ENCODE data around the gene MAGI2. TPM values are rescaled to one million over a fixed set of nuclear protein-coding genes. Genes with fewer than 3 reads are reported as not detected.

Gene MAGI2
- total RNA-seq, 2 experiments from 2014 or later = 0.17 TPM

DNA sequence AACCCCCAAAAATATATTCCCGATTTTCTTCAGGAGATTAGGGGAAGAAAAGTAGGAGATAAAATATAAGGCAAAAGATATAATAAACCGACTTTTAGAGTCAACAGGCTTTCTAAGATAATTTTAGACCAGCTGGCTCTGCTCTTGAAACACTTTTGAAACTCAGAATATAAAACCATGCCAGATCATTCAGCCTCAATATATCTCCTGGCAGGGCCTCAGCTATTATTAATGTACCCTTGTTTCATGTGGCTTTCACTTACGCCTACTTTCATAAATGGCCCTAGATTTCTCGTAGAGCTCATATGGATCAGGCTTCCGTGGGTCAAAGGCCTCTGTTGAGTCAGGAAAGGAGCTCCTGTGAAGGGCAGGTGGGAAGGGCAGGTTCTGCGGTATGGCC is 1258.9 kb downstream of the MAGI2 start:
- no peaks in the 10 kb centered on the region for H3K9me3 Mint-ChIP-seq
- peaks cover 3% of the 10 kb centered on the region for H3K27me3 Mint-ChIP-seq
- H3K27ac Mint-ChIP-seq = no peak overlapping the region
- H3K36me3 Mint-ChIP-seq = no peaks in the 10 kb centered on the region
- DNase-seq = no peak
- intact Hi-C loops (cut with micrococcal nuclease) = no loop called here
- no peak overlapping the region for H3K4me3 Mint-ChIP-seq
- ChIA-PET CTCF (no interaction called here), POLR2A (no interaction called here)
- H3K4me1 Mint-ChIP-seq (ENCODE audit: low read depth) = no peaks in the 10 kb centered on the region

DNA sequence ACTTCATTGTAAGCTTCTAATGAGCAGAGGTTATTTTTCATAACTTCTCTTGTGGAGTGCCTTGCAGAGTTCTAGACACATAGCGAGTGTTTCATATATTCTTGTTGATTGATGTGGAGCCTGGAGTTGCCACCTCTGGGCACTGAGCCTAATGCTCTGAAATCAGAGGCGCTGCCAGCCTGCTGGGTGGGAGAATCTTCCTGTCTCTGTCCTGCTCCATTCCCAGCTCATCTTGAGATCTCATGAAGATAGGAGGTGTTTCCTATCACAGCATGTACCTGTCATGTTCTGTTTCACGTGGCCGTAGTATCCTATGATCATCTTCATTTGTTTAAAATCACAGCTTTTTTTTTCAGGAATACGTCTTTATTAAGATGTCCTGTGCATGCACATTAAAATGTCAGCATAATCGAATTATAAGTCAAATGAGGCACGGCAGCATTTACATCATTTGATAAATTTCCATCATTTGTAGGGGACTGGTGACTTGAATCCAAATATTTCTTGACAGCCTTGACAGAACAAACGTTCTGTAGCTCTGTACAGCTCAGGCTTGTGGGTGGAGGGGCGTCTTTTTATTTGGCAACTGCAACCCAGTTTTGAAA is 1261.9 kb downstream of the MAGI2 start:
- H3K36me3 Mint-ChIP-seq = no peaks in the 10 kb centered on the region
- ChIA-PET POLR2A (no interaction called here), CTCF (no interaction called here)
- H3K4me3 Mint-ChIP-seq = no peak overlapping the region
- peaks cover 3% of the 10 kb centered on the region for H3K27me3 Mint-ChIP-seq
- DNase-seq = no peak
- H3K9me3 Mint-ChIP-seq = no peaks in the 10 kb centered on the region
- H3K4me1 Mint-ChIP-seq (ENCODE audit: low read depth) = no peaks in the 10 kb centered on the region
- no peak overlapping the region for H3K27ac Mint-ChIP-seq
- intact Hi-C loops (cut with micrococcal nuclease) = no loop called here

DNA sequence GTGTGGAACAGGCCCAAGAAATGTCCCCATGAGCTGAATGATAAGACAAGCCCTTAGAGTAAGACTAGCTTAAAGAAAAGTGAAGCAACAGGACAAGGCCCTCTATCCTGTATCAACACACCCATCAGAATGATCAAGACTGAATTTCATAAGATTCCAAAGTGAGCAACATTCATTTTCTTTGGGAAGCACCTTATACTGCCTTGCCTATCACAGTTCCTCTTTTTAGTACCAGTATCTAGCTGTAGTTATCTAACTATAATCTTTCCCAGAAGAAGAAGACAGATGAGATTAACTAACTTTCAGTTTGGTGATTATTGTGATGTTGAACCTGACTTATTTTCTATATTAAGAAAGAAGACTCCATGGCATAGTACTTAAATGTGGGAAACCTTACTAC is 1263.7 kb downstream of the MAGI2 start:
- H3K4me3 Mint-ChIP-seq = no peak overlapping the region
- intact Hi-C loops (cut with micrococcal nuclease) = no loop called here
- H3K27ac Mint-ChIP-seq = no peak overlapping the region
- no peaks in the 10 kb centered on the region for H3K9me3 Mint-ChIP-seq
- ChIA-PET POLR2A (no interaction called here), CTCF (no interaction called here)
- no peak for DNase-seq
- peaks cover 3% of the 10 kb centered on the region for H3K27me3 Mint-ChIP-seq
- no peaks in the 10 kb centered on the region for H3K36me3 Mint-ChIP-seq
- no peaks in the 10 kb centered on the region for H3K4me1 Mint-ChIP-seq (ENCODE audit: low read depth)

DNA sequence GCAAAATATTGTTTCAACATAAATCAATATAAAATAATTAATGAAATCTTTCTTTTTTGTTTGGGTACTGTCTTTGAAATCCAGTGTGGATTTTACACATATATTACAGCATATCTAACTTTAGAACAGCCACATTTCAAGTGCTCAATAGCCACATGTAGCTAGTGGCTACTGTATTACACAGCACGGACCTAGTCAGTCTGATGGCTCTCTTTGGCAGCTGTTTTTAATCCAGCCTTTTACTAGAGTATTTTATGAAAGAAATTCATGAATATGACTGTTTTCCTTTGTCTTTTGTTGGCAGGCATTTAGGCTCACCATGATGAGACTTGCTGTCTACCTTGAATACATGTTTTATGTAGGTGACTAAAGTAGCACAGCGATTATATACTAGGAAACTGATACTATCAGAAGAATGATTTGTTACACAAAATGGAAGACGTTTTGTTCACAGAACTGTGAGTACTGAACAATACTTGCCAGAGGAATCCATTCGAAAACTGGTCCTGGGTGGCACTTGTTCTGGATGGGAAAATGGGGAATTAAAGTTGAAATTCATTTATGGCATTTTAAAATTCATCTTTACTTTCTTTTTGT is 1268.2 kb downstream of the MAGI2 start:
- CTCF ChIA-PET = no interaction called here
- POLR2A ChIA-PET = no interaction called here
- no peak for DNase-seq
- H3K36me3 Mint-ChIP-seq = no peaks in the 10 kb centered on the region
- H3K4me3 Mint-ChIP-seq = no peak overlapping the region
- H3K27ac Mint-ChIP-seq = no peak overlapping the region
- no peaks in the 10 kb centered on the region for H3K4me1 Mint-ChIP-seq (ENCODE audit: low read depth)
- intact Hi-C loops (cut with micrococcal nuclease) = no loop called here
- H3K27me3 Mint-ChIP-seq = peaks cover 2% of the 10 kb centered on the region
- no peaks in the 10 kb centered on the region for H3K9me3 Mint-ChIP-seq

DNA sequence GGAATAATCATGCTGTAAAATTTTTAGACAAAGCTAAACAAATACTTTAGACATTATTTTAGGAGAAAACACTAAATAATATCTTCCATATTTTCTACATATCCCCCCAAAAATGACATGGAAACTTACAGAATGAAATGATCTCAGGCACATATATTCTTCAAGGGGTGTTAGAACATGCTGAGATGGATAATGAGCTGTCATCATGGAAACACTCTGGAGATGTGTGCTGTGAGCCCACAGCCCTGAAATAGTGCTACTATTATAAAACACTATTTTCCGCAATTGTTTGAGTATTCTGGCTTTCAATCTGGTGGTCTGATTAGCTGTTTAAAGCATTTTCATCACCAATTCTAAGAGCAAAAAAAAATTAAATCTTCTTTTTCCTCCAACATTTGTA is 1269.2 kb downstream of the MAGI2 start:
- no peaks in the 10 kb centered on the region for H3K9me3 Mint-ChIP-seq
- intact Hi-C loops (cut with micrococcal nuclease) = no loop called here
- no peaks in the 10 kb centered on the region for H3K4me1 Mint-ChIP-seq (ENCODE audit: low read depth)
- no peaks in the 10 kb centered on the region for H3K36me3 Mint-ChIP-seq
- no peak overlapping the region for H3K27ac Mint-ChIP-seq
- POLR2A ChIA-PET = no interaction called here
- CTCF ChIA-PET = no interaction called here
- no peak for DNase-seq
- H3K27me3 Mint-ChIP-seq = peaks cover 2% of the 10 kb centered on the region
- H3K4me3 Mint-ChIP-seq = no peak overlapping the region

DNA sequence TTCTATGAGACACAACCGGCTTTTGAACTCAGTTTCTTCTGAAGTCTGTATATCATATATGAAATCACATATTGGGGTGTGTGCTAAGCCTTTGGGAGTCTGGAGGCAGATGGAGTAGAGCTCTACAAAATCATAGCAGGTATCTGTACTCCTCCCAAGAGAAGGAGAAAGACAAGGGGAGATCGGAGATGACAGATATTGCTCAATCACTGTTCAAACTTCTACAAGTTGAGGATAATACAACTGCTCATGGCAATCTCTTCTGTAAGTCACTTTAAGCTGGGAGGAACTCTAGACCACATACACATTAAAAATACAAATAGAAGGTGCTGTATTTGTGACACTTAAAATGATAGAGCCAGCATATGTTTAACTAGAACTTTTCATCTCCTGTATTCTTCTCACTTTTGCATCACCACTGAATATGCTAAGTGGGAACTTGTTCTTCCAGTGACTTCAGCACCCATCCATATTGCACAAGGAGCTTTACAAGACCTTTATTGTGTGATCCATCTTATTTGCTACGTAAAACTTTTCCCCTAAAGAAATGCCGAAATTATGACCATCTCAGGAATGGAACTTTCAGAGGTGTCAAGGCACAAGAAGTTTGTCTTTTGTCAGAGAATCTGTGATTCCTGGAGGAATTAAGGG is 1273.5 kb downstream of the MAGI2 start:
- ChIA-PET CTCF (interaction anchor here (0.8 kb wide), 1 partner anchor 387 kb away, joined by 3 read pairs; no protein-coding TSS in a partner anchor), POLR2A (no interaction called here)
- Mint-ChIP-seq H3K36me3 (no peaks in the 10 kb centered on the region), H3K27ac (no peak overlapping the region), H3K27me3 (peaks cover 2% of the 10 kb centered on the region), H3K4me3 (no peak overlapping the region), H3K4me1 (ENCODE audit: low read depth) (no peaks in the 10 kb centered on the region), H3K9me3 (no peaks in the 10 kb centered on the region)
- intact Hi-C loops (cut with micrococcal nuclease) = no loop called here
- no peak for DNase-seq

DNA sequence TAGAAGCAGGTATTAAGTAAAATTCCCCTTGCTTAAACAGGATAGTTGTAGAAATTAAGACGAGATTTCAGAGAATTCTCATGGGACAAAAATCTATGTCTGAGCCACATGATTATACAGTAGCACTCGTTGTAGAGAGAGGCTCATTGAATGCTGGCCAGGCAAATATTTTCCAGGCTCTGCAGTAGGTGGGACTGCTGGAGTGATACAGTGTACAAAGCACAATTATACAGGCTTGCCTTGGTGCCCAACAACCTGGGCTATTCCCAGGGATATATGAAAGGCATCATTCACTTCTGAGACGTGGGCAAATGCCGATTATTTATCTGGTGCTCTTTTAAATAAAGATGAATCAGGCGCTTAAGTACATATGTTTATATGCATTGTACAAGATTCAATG is 1274.3 kb downstream of the MAGI2 start:
- Mint-ChIP-seq H3K27ac (no peak overlapping the region), H3K4me3 (no peak overlapping the region), H3K36me3 (no peaks in the 10 kb centered on the region), H3K27me3 (peaks cover 2% of the 10 kb centered on the region), H3K9me3 (no peaks in the 10 kb centered on the region), H3K4me1 (ENCODE audit: low read depth) (no peaks in the 10 kb centered on the region)
- POLR2A ChIA-PET = no interaction called here
- CTCF ChIA-PET = no interaction called here
- intact Hi-C loops (cut with micrococcal nuclease) = no loop called here
- DNase-seq = no peak

DNA sequence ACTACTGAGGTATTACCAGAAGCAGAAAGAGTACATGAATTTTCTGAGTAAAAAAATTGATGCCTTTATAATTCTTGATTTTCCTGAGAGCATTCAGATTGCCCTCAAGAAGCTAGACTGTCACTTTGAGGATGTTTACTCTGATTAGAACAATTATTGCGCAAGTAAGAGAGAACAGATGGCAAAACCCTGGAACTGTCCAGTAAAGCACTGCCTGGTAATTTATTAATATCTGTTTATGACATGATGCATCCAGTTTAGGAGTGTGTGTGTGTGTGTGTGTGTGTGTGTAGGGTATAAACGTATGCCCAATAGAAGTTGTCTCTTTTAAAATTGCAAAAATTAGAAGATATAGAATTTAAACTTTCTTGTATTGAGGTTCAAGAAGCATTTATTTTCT is 1275.1 kb downstream of the MAGI2 start:
- intact Hi-C loops (cut with micrococcal nuclease) = no loop called here
- no peaks in the 10 kb centered on the region for H3K4me1 Mint-ChIP-seq (ENCODE audit: low read depth)
- H3K36me3 Mint-ChIP-seq = no peaks in the 10 kb centered on the region
- no peaks in the 10 kb centered on the region for H3K9me3 Mint-ChIP-seq
- peaks cover 2% of the 10 kb centered on the region for H3K27me3 Mint-ChIP-seq
- no peak for DNase-seq
- H3K27ac Mint-ChIP-seq = no peak overlapping the region
- CTCF ChIA-PET = no interaction called here
- POLR2A ChIA-PET = no interaction called here
- H3K4me3 Mint-ChIP-seq = no peak overlapping the region

DNA sequence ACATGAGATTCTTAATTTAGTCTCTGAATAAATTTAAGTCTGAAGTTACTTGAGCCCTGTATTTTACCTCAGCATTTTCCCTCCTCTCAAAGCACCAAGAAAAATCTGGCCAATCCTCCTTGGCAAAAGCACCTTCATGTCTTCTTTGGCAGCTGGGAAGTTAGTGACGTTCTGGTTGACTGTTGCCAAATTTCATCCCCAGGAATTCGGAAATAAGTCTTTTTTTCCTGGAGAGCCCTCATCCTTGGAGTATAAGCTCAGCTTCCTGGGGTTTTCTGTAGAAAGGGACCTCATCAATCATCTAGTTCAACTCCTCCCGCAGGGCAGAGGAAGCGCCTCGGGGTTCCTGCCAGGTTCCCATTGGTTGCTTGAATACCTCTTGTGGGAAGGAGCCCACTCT is 1277.3 kb downstream of the MAGI2 start:
- POLR2A ChIA-PET = no interaction called here
- Mint-ChIP-seq H3K4me1 (ENCODE audit: low read depth) (no peaks in the 10 kb centered on the region), H3K27ac (no peak overlapping the region), H3K9me3 (no peaks in the 10 kb centered on the region), H3K27me3 (no peaks in the 10 kb centered on the region), H3K4me3 (no peak overlapping the region), H3K36me3 (no peaks in the 10 kb centered on the region)
- intact Hi-C loops (cut with micrococcal nuclease) = no loop called here
- DNase-seq = no peak
- CTCF ChIA-PET = no interaction called here

DNA sequence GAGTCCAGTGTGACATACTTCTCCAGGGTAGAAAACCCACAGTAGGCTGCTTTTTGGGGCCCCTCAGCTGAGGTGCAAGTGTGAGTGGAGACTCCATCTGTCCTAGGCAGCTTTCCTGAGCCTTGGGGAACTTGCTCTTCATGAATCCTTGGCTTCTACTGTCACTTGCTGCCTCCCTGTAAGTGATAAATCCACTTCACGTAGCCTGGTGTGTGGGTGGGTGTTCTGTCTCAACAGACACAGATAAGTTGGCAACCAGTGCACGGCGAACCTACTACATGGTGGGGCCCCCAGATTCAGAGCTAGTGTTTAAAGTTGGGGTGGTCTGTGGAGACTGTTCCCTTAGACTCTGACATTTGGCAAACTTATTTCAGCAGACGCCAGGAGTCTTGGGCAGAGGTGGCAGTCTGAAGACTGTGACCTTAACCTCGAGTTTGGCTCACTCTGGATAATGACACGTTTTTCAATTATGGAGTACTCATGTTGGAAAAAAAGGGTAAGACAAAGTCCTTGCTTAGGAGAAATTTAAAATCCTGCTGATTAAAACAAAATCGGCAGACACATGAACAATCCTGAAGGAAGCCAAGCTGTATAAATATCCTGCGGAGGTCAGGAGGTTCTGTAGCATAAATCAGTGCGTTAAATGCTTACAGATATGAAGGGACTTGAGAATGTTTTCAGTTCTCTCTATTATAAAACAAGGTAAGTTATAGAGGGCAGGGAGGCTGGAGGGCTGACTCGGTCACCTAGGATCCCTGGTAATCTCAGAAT is 1278.0 kb downstream of the MAGI2 start:
- H3K4me1 Mint-ChIP-seq (ENCODE audit: low read depth) = no peaks in the 10 kb centered on the region
- no peaks in the 10 kb centered on the region for H3K9me3 Mint-ChIP-seq
- ChIA-PET CTCF (no interaction called here), POLR2A (no interaction called here)
- intact Hi-C loops (cut with micrococcal nuclease) = no loop called here
- H3K4me3 Mint-ChIP-seq = no peak overlapping the region
- DNase-seq = no peak
- no peaks in the 10 kb centered on the region for H3K36me3 Mint-ChIP-seq
- no peaks in the 10 kb centered on the region for H3K27me3 Mint-ChIP-seq
- H3K27ac Mint-ChIP-seq = no peak overlapping the region

DNA sequence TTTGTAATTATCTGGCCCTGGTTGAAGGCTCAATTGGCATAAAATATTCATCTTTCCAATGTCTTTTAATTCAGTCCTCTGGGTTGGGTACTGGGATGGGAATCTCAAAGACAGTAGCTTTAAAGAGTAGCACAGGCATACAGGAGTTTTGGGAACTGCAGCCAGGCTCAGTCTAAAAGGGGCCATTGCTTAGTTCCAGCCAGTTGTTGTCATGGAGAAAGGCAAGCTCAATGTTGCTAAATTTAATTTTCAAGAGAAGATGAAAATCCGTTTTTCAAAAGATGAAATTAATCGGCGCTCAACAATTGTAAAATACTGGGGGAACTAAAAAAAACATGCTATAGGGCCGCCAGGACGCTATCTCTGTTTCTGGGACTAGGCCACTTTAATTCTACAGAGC is 1279.8 kb downstream of the MAGI2 start:
- Mint-ChIP-seq H3K36me3 (no peaks in the 10 kb centered on the region), H3K4me1 (ENCODE audit: low read depth) (no peaks in the 10 kb centered on the region), H3K27me3 (no peaks in the 10 kb centered on the region), H3K27ac (no peak overlapping the region), H3K9me3 (no peaks in the 10 kb centered on the region), H3K4me3 (no peak overlapping the region)
- intact Hi-C loops (cut with micrococcal nuclease) = no loop called here
- CTCF ChIA-PET = no interaction called here
- POLR2A ChIA-PET = no interaction called here
- no peak for DNase-seq

DNA sequence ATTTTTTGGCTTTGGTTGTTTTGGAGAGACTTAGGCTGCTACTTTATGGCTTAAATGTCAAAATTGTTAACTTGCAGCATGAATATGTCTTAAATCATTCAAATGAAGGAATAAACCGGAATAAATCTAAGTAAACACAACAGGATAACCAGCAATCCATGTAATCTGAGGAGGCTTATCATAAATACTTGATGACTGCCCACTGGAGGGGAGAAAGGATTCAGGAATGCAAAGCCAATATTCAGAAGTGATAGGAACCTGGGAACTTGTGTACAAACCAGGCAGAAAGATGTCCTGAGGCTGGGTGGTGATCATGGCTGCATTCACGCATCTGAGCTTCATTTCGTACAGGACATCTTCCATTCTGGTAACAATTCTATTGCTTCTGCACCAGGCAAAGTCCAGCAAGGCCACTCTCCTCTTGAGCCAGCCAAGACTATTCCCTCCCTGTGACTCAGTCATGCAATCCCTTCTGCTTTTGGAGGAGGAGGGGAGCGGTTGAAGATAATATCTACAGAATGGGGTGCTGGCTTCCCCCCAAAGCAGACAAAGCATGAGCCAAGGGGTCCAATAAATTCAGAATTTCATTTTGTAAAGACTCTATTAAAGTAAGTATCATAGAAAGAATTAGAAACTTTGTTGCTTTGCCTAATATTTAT is 1280.4 kb downstream of the MAGI2 start:
- ChIA-PET CTCF (no interaction called here), POLR2A (no interaction called here)
- no peaks in the 10 kb centered on the region for H3K27me3 Mint-ChIP-seq
- intact Hi-C loops (cut with micrococcal nuclease) = no loop called here
- no peak overlapping the region for H3K4me3 Mint-ChIP-seq
- H3K9me3 Mint-ChIP-seq = no peaks in the 10 kb centered on the region
- H3K27ac Mint-ChIP-seq = no peak overlapping the region
- DNase-seq = no peak
- H3K36me3 Mint-ChIP-seq = no peaks in the 10 kb centered on the region
- H3K4me1 Mint-ChIP-seq (ENCODE audit: low read depth) = no peaks in the 10 kb centered on the region
